Activated effector memory CD4-positive, alpha-beta T cell treated with anti-CD3 and anti-CD28 coated beads, Interleukin-2, amount 50 U/mL, for 16 hours (primary cell): ENCODE results near the gene TTC1.
"Not testable (repeated sequence)": the region's sequence is repeated elsewhere in the genome, so short reads cannot be mapped to it uniquely, and the experiment has no call there.

Experiments used
- DNase-seq: peaks from one replicate; pipeline ENCODE4 v3.0.0-alpha.2; 2020

TTC1 gene

DNA sequence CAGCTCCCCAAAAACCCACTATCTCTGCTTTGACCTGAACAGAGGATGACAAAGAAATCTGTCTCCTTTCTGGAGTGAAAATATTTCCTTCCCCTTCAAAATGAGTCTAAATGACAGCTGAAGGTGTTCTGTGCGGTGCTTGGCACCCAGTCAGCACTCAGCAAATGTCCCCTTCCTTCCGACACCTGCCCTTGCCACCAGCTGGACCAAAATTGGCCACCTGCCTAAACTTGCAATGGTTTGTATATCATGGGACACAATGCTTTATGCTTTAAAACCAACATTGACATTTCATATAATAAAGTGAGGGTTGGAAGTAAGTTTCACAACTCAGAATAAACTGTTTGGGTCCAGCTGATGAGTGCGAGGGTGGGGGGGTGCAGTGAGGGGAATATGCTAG lies 7.5 kb upstream of the TTC1 start:
- no peak for DNase-seq

DNA sequence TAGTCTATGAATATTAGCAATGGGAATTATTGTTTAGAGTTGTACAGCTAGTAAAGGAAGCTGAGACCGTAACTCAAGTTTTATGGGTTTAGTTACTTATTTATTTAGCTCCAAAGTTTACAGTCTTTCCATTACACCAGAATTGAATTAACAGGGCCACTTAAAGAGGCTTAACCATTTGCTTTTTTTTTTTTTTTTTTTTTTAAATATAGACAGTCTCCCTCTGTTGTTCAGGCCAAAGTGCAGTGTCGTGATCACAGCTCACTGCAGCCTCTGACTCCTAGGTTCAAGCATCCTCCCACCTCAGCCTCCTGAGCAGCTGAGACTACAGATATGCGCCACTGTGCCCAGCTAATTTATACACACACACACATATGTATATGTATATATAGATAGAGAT lies 1.4 kb upstream of the TTC1 start:
- DNase-seq: no peak

DNA sequence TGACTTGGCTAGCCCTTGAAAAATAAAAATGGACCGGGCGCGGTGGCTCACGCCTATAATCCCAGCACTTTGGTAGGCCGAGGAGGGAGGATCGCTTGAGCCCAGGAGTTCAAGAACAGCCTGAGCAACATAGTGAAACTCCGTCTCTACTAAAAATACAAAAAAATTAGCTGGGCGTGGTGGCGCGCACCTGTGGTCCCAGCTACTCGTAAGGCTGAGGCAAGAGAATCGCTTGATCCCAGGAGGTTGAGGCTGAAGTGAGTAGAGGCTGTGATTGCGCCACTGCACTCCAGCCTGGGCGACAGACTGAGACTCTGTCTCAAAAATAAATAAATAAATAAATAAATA lies 436 bp upstream of the TTC1 start:
- DNase-seq: not testable (repeated sequence)

DNA sequence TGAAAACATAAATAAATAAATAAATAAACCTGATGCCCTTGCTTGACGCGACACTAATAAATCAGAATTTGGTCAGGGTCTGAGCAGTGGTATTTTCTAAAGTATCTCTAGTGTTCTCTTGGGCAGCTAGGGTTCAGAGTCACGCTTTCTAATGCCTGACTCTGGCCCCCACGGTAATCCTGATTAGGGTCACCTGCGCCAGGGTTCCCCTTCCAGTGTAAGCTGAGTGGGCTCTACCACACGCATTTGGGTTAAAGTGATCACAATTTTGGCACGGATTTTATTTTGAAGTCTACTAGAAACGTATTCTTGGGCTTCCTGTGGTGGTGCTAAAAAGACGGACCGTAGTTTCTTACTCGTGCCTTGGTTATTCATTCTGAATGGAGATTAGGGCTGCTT lies 651 bp downstream of the TTC1 start:
- DNase-seq: no peak

DNA sequence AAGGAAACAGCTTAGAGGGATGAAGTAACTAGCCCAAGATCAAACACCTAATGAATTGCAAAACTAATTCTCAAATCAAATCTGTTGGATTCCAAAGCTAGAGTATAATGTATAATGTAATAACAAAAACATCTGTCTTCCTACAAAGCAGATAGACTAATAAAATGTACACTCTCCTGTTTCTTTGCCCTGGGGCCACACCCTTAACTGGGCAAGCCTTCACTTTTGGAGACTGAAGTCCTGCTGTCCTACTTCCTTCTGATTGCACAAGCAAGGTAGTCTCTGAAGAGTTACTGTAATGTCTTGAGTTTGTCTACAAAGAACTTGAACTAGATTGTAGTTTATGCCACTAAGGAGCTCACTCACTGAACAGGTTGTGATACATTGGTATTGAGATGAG lies 2.5 kb downstream of the TTC1 start:
- no peak for DNase-seq

DNA sequence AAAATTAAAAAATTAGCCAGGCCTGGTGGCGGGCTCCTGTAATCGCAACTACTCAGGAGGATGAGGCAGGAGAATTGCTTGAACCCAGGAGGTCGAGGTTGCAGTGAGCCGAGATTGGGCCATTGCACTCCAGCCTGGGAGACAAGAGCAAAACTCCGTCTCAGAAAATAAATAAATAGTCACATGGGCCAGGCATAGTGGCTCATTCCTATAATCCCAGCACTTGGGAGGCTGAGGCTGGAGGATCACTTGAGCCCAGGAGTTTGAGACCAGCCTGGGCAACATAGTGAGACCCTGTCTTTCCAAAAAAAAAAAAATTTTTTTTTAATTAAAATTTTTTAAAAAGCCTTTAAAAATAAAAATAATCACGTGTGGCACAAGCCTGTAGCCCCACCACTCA lies 5.3 kb downstream of the TTC1 start:
- DNase-seq: not testable (repeated sequence)

DNA sequence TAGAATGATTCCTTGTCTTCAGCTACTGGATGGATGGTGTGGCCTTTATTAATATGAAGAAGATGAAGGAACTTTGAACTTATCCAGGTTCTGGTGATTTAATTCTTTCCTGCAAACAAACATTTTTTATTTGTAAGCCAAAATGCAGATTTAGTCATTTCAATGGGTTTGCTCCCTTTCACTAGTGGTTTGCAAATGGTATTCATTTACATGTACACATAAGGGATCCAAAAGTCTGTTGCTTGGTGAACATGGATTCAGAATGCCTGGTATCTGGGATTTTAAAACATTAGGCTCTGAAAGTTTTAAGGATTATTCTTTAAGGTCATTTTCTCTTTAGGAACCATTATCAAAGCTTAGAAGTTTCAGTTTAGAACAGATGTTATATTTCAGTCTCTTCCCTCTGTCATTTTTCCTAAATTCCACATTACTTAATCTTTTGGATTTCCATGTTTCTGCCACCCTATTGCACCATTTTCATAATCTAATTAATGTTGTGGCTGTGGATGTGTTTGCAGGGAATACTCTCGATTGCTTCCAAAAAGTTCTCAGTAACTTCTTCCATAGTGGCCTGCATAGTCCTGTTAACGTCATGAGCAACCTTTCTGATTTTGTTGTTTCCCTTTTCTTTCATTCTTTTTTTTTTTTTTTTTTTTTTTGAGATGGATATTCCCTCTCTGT lies 10.1 kb downstream of the TTC1 start:
- no peak for DNase-seq

DNA sequence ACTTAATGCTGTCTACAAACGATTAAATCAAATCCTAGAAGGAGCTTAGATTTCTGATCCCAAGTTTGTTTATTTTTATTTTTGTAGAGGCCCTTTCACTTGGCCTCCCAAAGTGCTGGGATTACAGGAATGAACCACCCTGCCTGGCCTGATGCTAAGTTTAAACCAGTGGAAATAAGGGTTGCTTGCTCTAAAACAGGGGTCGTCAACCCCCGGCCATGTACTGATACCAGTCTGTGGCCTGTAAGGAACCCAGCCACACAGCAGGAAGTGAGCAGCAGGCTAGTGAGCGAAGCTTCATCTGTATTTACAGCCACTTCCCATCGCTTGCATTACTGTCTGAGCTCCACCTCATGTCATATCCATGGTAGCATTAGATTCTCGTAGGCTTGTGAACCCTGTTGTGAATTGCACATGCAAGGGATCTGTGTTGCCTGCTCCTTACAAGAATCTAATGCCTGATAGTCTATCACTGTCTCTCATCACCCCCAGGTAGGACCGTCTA lies 11.4 kb downstream of the TTC1 start:
- DNase-seq: no peak

DNA sequence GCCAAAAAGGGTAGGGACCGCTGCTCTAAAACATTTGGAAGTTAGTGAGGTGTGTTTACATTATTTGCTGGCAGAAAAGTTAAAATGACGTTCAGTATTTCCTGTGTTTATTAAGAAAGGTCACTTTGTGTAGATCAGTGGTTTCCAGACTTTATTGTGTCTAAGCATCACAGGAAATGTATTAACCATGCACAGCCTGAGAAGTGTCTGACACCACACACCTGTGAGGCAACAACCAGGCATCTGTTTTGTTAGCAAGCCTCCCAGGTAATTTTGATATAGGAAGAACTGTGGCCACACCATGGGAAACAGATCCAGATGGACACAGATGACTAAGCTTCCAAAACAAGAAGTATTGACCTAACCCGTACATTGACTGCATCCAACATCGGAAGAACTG lies 12.0 kb downstream of the TTC1 start:
- no peak for DNase-seq

DNA sequence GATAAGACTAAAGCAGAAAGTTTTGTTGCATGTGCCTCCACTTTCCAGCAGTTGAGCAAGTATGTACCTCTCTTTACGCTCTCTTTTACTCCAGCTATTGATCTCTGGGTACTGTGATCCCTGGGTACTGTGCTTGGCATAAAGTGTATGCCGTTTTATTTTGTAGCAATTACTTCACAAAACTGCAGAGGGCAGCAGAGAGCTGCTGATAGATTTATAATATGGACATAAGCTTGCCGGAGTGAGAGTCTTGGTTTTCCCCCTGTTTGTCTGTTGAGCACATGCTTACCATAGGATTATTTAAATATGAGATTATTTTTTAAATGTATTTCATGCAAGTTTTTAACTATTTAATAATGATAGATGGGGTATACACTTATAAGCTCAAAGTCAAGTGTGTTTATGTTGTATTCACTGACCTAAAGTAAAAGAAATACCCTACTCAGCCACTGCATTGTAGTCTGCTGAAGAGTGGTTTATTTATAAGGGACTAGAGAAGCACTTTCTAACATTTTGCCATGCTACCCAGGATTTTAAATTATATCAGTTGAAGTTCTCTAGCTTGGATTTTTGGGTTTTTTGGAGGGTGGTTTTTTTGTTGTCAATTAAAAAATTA lies 13.0 kb downstream of the TTC1 start:
- peak; percentile 66 for DNase-seq

DNA sequence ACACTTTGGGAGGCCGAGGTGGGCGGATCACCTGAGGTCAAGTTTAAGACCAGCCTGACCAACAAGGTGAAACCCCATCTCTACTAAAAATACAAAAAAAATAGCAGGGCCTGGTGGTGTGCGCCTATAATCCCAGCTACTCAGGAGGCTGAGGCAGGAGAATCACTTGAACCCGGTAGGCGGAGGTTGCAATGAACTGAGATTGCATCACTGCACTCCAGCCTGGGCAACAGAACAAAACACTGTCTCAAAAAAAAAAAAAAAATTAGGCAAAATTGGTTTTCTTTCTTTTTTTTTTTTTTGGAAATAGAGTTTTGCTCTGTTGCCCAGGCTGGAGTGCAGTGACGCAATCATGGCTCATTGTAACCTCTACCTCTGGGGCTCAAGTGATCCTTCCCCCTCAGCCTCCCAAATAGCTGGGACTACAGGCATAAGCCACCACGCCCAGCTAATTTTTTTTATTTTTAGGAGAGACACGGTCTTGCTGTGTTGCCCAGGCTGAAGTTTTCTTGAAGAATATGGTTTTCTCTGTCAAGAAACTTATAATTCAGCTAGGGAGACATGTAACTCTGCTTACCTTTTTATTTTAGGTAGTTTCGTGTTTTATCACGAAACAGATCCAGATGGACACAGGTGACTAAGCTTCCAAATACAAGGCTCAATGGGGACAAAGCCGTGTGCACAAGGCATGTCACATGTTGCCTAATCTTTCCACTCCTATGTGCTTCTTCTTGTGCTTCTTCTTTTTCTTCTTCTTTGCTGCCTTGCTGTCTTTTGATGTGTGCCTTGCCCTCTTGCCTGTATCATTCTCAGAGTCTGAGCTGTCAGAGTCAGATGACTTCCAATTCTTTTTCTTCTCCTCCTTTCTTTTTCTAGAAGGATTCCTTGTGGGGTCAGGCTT lies 14.3 kb downstream of the TTC1 start:
- DNase-seq: no peak

DNA sequence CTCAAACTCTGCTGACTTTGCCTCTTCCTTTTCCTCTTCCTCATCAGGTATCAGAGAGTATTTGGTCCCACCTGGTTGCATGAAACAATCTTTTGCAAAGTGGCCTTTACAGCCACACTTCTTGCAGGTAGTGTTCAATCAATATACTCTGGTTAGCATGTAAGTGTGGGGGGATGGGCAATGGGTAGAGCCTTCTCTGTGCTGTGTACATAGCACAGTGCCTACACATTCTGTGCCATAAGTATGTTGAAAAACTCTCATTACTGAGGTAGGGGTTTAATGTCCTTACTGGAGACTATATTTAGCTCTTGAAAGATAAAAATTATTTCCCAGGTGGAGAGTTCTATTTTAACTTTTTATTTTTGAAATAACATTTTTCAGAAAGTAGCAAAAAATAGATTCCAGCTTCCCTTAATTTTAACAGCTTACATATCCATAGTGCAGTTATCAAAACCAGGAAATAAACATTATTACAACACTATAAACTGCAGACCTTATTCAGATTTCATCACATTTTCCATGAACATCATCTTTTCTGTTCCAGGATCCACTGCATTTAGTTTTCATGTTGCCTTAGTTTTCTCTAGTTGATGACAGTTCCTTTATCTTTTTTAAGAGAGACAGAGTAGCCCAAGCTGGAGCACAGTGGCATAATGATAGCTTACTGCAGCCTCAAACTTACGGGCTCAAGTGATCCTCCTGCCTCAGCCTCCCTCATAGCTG lies 15.1 kb downstream of the TTC1 start:
- DNase-seq: no peak

DNA sequence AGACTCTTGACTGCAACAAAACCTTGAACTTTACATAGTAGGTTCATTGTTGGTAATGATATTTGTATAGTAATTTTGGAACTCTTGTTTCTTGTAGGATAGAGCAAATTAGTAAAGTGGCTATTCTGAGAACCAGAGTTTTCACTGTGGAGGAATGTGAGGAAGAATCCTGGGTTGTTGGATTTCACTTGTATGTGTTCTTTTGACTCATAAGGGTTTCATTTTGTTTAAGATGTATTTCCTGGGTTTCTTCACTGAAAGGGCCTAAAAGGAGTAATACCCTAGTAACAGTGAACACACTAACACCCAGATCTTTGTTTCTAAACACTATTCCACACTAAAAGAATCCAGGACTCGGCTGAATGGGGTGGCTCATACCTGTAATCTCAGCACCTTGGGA lies 20.1 kb downstream of the TTC1 start:
- DNase-seq: no peak

DNA sequence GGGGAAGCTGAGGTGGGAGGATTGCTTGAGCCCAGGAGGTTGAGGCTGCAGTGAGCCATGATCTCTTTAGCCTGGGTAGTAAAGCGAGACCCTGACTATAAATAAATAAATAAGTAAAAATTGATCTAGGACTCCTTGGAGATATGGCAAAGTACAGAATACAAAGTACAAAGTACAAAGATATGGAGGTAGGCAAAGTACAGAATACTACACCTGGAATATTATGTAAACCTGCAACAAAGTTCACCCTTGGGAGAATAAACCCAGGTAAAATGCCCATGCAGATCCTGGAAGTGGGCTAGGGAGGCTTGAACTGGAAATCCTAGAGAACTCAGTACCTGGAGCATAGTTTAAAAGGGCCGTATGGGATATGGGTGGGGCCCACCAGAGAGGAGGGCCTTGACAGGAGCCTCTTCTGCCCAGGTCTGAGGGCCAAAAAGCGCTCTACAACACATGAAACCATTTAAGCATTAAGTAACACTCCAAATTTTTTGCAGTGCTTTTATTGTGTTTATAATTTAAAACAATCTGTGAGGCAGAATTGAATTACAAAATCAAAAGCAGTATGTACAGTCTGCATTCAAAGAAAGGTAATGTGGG lies 20.7 kb downstream of the TTC1 start:
- DNase-seq: no peak

DNA sequence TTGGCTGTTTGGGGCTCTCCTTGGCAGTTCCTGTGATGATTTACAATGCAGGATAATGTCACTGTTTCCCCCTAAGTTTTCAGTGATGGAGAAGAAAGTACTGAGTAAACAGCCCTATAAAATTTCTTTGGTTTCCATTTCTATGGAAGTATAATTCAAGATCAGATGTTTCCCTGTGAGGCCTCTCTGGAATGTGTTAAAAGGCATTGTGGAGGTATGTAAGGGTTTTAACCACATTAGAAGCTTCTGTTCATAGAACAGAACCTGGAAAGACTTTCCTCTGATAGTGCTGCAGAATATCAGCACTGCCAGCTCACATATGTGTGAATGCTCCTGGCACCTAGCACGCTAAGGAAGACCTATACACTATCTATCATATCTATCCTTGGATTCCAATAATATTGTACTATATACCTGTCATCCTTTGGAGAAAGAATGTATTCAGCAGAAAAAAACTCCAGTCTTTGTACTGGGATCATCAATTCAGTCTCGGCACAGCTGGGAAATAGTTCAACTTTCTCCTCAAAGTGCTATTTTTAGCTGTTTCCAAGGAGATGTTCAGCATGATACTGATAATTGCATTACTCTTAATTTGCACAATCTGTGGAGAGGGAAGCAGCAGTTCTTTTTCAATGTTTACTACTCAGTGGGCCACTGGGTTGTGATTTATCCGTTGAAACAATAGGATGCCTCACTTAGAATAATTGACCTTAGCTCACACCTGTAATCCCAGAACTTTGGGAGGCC lies 21.9 kb downstream of the TTC1 start:
- DNase-seq: no peak

DNA sequence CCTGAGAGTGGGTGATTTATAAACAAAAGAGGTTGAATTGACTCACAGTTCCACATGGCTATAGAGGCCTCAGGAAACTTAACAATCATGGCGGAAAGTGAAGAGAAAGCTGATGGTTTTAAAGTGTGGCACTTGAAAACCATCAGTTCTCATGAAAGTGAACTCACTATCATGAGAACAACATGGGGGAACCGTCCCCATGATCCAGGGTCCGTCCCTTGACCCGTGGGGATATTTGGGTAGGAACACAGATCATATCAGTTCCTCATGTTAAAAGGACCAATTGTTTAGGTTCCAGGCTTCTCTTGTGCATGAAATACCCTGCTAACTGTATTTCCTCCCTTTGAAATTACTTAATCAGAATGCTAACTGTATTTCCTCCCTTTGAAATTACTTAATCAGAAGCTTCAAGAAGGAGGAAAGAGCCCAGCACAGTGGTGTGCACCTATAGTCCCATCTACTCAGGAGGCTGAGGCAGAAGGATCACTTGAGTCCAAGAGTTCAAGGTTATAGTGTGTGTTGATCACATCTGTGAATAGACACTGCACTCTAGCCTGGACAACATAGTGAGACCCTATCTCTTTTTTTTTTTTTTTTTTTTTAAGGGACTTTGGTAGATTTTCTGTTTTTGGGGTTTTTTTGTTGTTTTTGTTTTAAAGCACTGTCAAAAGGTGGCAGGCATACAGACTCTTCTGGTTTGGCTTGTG lies 24.8 kb downstream of the TTC1 start:
- DNase-seq: no peak

DNA sequence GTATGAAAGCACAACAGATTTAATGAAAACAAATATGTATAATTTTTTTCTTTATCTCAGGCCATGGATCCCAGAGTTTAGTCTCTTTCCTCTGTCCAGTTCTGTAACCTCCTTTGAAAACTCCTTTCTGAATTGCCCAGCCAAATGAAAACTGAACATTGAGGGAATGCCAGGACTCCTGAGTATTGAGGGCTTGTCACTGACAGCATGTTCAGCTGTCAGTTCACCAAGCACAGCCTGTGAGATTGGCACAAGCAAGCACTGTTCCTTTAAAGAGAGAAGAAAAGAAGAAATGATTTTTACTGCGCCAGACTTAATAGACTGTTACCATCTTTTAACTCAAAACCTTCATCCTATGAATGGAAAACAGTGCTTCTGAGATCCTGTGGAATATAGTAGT lies 27.3 kb downstream of the TTC1 start:
- DNase-seq: no peak

DNA sequence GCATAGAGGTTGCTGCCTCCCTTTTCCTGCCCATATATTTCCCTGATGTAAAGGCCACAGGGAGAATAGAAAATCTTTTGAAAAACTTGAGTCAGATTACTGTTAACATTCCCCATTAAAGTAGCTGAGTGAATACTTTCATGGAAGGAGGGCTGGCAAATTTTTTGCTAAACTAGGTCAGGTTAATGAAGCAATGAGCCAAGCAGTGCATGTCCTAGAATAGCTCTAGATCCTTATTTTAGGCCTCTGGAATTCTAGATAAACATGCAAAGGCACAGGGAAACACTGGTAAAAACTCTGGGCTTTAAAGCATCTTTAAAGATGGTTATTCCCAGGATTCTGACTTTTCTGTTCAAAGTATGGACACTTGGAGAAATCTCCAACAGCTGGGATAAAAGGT lies 27.9 kb downstream of the TTC1 start:
- DNase-seq: no peak

DNA sequence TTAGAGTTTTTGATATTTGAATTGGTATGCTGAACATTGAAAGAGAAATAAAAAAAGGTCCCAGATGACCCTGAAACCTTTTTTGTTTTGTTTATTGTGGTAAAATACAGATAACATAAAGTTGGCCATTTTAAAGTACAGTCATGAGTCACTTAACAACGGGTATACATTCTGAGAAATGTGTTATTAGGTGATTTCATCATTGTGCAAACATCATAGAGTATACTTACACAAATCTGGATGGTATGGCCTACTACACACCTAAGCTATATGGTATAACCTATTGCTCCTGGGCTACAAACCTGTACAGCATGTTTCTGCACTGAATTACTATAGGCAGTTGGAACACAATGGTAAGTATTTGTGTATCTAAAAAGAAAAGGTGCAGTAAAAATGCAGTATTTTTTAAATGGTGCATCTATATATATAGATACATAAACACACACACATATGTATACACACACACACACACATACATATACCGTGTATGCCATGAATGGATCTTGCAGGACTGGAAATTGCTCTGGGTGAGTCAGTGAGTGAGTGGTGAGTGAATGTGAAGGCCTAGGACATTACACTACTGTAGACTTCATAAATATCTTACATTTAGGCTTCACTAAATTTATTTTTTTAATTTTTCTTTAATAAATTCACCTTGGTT lies 31.0 kb downstream of the TTC1 start:
- DNase-seq: no peak

DNA sequence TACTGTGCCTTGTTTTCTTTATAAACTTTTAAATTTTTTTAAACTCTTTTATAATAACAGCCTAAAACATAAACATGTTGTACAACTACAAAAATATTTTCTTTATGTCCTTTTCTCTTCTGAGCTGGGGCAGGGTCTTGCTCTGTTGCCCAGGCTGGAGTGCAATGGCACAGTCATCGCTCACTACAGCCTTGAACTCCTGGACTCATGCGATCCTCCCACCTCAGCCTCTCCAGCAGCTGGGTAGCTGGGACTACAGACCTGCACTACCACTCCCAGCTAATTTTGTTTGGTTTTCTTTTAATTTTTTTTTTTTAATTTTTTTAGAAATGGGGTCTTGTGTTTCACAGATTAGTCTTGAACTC lies 31.5 kb downstream of the TTC1 start:
- no peak for DNase-seq

DNA sequence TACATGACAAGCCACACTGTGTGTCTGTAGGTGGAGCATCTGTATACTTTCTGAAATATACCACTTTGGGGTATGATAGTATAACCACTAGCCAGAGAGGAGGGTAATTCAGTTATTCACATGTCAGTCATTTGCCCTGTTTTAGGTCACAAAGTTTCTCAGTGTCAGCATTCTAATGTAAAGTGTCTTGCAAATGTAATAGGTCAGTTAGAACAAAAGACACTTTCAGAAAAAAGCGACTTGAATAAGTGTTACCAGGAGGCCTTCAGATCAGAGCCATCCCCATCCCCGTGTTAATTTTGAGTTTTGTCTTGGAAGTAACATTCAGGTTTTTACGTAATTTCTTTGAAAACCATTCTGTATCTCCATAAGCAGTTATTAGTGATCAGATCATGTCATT lies 33.7 kb downstream of the TTC1 start:
- no peak for DNase-seq
